NCI-H128 (cell line): Measurements from ENCODE around the gene AKIRIN2.
"Not testable (repeated sequence)": the region's sequence is repeated elsewhere in the genome, so short reads cannot be mapped to it uniquely, and the experiment has no call there.

Source experiments
- DNase-seq: peaks from one replicate; lab custom pipeline; 2025; ENCODE audit not compliant: unreplicated experiment; lab: John Stamatoyannopoulos, UW

The AKIRIN2 gene

GRCh38 chr6:87690441-87690840 is 11.6 kb downstream of the AKIRIN2 start:
- DNase-seq, result no peak

GRCh38 chr6:87687893-87688292 is 14.1 kb downstream of the AKIRIN2 start:
- not testable (repeated sequence) for DNase-seq

GRCh38 chr6:87687296-87687695 is 14.7 kb downstream of the AKIRIN2 start:
- no peak for DNase-seq

- DNase-seq, result not testable (repeated sequence)
Observed at GRCh38 chr6:87686636-87687205, 15.3 kb downstream of the AKIRIN2 start.

GRCh38 chr6:87684895-87685654 is 17.0 kb downstream of the AKIRIN2 start:
- DNase-seq, result no peak

- no peak for DNase-seq
Observed at GRCh38 chr6:87683890-87684289, 18.1 kb downstream of the AKIRIN2 start.

GRCh38 chr6:87682310-87682709 is 19.7 kb downstream of the AKIRIN2 start:
- no peak for DNase-seq

- no peak for DNase-seq
Observed at GRCh38 chr6:87675004-87675681, 26.9 kb downstream of the AKIRIN2 start.

GRCh38 chr6:87674290-87674689 is 27.7 kb downstream of the AKIRIN2 start:
- DNase-seq, result no peak

GRCh38 chr6:87673237-87673636 is 28.8 kb downstream of the AKIRIN2 start:
- no peak for DNase-seq

GRCh38 chr6:87672641-87673040 is 29.4 kb downstream of the AKIRIN2 start:
- no peak for DNase-seq

- DNase-seq, result no peak
Observed at GRCh38 chr6:87671555-87672029, 30.4 kb downstream of the AKIRIN2 start.

GRCh38 chr6:87670707-87671106 is 31.3 kb downstream of the AKIRIN2 start:
- DNase-seq, result no peak

GRCh38 chr6:87669051-87669450 is 33.0 kb downstream of the AKIRIN2 start:
- DNase-seq, result no peak

- DNase-seq, result no peak
Observed at GRCh38 chr6:87668013-87668412, 34.0 kb downstream of the AKIRIN2 start.

- no peak for DNase-seq
Observed at GRCh38 chr6:87667032-87667431, 35.0 kb downstream of the AKIRIN2 start.

- no peak for DNase-seq
Observed at GRCh38 chr6:87664921-87665485, 37.0 kb downstream of the AKIRIN2 start.

- no peak for DNase-seq
Observed at GRCh38 chr6:87663434-87663833, 38.6 kb downstream of the AKIRIN2 start.

GRCh38 chr6:87661503-87661902 is 40.5 kb downstream of the AKIRIN2 start:
- no peak for DNase-seq

- DNase-seq, result no peak
Observed at GRCh38 chr6:87661016-87661415, 41.0 kb downstream of the AKIRIN2 start.

- DNase-seq, result no peak
Observed at GRCh38 chr6:87660226-87660911, 41.7 kb downstream of the AKIRIN2 start.
